GM19328 (cell line): ENCODE results near the gene ASTN2.
A peak's percentile ranks its signal among the peaks of the same experiment; 100 is the strongest.
"Not testable (repeated sequence)": the region's sequence is repeated elsewhere in the genome, so short reads cannot be mapped to it uniquely, and the experiment has no call there.

Experiments used
- ATAC-seq: cut with Tn5 transposase; IDR thresholded peaks from one replicate; pipeline ENCODE4 v1.9.1; 2021; ENCODE audit warnings: mild to moderate bottlenecking, moderate library complexity; ENCODE audit not compliant: unreplicated experiment

The ASTN2 gene

GRCh38 chr9:116717150-116717549, 697.7 kb downstream of the ASTN2 start:
- ATAC-seq = no peak

GRCh38 chr9:116716438-116716837, 698.4 kb downstream of the ASTN2 start:
- ATAC-seq = no peak

GRCh38 chr9:116715751-116716150, 699.1 kb downstream of the ASTN2 start:
- no peak for ATAC-seq

GRCh38 chr9:116713271-116713670, 701.6 kb downstream of the ASTN2 start:
- no peak for ATAC-seq

DNA sequence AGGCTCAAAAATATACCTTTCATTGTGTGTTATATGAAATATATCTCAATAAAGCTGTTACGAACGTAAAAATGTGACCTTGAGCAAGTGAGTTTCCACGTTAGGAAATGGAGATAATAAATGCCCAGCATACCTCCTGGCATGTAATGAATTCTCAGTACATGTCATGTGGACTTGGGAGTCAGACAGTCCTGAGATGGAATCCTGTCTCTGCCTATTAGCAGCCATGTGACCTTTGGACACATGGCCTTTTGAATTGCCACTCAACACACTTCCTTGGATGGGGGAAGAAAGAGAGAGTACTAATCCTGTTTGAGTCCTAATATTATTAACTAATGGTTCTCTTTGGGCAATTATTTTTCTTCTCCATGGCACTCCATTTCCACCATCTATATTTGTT, 702.1 kb downstream of the ASTN2 start:
- no peak for ATAC-seq

DNA sequence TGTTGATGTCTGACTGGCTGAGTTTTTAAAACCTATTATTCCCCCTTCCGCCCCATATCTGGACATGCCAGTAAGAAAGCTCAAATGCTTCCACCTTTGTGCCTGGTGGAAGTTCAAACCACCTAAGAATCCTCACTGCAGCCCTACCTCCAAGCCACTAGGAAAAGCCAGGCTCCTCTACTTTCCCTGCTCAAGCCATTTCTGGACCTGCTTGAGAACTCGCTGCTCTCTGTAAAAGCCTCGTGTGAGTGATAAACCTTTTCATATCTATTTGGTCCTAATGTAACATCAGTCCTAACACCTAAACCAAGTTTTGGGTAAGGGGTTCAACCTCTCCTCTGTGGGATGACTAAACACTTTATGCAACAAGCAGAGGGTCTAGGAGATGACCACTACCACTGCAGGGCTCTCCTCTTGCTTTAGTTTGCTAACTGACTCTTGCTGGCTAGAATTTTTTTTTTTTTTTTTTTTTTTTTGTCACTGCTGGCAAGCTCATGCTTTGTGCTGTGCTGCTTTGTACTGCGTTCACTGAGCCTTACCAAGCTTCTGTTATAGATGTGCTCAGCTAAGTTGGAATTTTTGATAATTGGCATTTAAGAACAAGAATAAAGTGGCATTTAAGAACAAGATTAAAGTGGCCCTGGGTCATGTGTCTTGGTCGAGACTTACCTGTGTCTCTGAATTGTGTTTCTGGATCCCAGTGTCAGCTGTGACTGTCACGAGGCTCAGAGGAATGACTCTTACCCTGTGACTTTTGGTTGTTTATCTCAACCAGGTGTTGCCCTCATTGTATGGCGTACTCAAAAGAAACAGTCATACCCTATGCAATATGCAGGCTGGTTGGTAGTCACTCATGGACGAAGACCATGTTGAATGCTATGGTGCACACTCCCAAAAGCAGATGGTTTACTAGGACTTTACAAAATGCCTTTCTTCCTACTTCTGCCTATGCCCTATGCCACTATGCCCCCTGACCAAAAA, 708.3 kb downstream of the ASTN2 start:
- no peak for ATAC-seq

DNA sequence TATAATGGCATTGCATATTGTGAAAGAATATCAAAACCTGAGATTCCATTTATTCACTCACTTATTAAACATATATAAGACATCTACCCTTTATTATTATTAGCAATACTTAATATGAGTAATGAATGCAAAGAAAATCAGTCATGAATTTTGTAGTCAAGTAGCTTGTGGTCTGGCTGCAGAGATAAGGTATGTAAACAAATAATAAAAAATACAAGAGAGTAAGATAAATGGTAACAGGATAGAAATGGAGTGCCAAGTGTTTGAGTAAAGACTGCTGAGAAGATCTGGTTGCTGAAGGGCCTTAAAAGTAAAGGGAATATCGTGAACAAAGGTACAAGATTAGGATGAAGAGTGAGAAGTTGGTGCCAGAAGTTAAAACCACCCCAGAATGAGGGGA, 709.3 kb downstream of the ASTN2 start:
- ATAC-seq = no peak

GRCh38 chr9:116704470-116704869, 710.4 kb downstream of the ASTN2 start:
- no peak for ATAC-seq

- ATAC-seq = no peak
These were observed 711.2 kb downstream of the ASTN2 start for GRCh38 chr9:116703634-116704033.

- no peak for ATAC-seq
These were observed 712.8 kb downstream of the ASTN2 start for GRCh38 chr9:116701940-116702642.

GRCh38 chr9:116700882-116701865, 713.7 kb downstream of the ASTN2 start:
- no peak for ATAC-seq

- no peak for ATAC-seq
These were observed 714.6 kb downstream of the ASTN2 start for GRCh38 chr9:116700279-116700678.

GRCh38 chr9:116697887-116698286, 717.0 kb downstream of the ASTN2 start:
- no peak for ATAC-seq

DNA sequence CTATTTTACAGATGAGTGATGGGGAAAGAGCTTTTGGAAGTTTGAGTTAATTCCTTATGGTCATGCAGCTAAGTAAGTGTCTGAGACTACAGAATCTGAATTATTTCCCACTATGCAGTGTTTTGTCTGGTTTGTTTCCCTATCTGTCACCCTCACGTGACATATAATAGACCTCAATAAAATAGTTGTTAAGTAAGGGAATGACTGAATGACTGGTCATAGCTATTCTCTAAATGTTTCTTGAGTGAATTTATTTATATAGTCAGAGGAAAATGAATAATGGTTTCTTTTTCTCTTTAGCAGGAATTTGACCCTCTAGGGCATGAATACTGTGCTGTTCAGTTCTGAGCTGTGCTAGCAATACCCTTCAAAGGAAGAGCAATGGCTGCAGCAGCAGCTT, 717.5 kb downstream of the ASTN2 start:
- ATAC-seq = no peak

DNA sequence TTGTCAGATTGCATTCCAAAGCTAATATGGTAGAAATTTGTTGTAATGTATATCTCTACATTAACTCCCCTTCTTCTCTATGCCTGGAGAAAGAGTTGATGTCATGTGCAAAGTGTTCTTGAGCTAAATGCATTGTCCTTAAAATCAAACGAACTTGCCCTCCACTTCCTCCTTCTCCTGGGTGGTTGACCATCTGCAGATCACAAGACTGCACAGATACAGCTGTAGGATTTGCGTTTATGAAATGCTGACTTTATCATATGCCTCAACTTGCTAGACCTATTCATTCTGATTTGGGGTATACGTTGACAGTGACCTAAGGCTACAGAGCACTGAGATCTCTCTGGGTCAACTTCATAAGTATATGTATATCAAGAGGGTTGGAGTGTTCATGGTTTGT, 719.4 kb downstream of the ASTN2 start:
- no peak for ATAC-seq

DNA sequence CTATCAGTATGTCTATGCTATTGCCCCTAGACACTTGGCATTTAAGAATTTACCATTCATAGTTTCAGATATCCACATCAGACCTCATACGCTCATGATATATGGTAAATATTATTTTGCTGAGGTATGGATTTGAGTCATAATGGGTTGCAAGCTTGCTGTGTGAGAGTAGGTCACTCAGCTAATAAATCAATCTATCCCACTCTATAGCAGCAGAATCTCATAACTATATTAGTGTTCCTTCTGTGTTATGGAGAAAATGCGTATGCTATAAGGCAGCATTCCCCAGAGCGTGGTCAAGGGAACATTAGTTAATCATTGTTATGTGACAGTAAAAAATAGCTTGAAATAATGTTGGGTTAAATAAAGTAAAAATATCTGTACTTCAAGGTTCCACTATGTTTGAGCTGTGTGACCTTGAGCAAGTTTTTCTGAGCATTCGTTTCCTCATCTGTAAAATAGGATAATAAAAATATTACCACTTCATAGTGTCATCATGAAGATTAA, 720.0 kb downstream of the ASTN2 start:
- no peak for ATAC-seq

- no peak for ATAC-seq
These were observed 721.6 kb downstream of the ASTN2 start for GRCh38 chr9:116693233-116693731.

- peak; percentile 46 for ATAC-seq
These were observed 722.2 kb downstream of the ASTN2 start for GRCh38 chr9:116692616-116693015.

GRCh38 chr9:116691607-116692006, 723.2 kb downstream of the ASTN2 start:
- no peak for ATAC-seq

DNA sequence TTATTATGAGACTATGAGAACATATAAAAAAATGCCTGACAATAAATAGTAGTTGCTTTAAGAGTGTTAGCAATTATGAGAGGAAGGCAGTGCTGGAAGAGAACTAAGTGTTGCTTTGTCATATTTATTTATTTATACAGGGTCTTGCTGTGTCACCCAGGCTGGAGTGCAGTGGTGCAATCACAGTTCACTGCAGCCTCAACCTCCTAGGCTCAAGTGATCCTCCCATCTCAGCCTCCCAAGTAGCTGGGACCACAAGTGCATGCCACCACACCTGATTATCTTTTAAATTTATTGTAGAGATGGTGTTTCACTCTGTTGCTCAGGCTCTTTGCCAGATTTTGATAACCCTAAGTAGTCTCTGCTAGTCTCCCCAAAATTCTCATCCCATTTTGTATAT, 724.1 kb downstream of the ASTN2 start:
- not testable (repeated sequence) for ATAC-seq
